GM19023 (cell line): ENCODE results near the gene SOX13.

ENCODE experiments used
- ATAC-seq: cut with Tn5 transposase; IDR thresholded peaks from one replicate; pipeline ENCODE4 v1.9.1; 2021; ENCODE audit warnings: mild to moderate bottlenecking, moderate library complexity; ENCODE audit not compliant: unreplicated experiment

Gene SOX13

DNA sequence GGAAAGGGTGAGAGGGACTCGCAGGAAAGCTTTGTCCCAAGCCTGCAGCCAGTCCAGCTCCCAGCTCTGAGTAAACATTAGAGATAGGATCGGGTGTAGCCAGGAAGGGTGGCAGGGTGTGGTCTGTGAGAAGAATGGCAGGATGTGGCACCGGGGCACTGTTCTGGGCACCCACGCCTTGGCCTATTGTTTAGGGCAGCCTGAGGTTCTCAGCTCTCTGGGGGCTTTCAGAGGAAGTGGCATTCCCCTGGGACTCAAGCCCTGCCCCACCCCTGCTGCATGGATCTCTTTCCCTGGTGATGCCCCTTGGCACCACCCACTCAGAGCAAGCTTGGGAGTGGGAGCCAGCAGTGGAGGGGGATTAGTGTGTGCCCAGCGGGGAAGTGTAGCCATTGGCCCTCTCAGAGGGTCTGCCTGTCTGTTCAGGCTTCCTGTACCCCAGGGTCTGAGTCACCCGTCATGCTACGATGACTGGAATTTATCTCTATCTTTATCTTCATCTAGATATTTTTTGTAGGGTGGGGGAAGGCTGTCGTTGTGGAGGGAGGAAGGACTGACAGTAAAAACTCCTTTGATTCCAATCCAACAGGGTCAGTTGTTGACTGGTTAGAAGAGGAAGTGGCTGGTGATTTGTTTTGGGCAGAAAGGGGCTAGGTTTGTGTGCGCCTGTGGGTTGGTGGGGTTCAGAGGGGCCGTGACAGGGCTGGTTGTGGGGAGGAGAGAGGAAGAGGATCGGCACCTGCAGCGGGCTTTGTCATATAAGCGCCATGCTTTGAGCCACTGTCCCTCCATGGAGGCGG lies 31.6 kb downstream of the SOX13 start:
- no peak for ATAC-seq

DNA sequence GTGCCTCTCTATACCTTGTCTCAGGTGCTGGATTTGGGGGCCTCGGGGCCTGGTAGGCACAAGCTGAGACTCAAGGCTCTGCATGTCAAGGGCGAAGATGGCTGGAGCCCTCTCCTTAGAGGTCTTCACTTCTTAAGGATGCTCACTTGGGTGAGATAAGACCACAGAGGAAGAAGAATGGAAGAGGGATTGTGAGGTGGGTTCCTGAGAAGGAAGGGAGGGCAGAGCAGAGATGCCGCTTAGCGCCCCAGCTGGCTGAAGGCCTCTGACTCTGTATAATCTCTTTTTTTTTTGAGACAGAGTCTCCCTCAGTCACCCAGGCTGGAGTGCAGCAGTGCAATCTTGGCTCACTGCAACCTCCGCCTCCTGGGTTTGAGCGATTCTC lies 32.2 kb downstream of the SOX13 start:
- ATAC-seq: no peak

DNA sequence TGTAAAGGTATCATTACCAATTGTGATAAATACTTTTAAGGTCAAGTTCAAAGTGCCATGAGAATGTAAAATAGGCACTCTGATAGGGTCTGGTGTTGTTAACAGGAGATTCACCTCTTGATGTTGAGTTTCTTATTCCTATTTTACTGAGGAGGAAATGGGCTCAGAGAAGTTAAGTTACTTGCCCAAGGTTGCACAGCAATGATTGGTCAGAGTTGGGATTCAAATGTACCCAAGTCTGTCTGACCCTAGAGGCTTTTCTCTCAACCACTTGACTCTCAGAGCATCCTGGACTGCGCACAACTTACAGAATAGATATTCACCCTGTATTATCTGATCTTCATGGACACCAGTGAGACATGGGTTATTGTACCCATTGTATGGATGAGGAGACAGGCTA lies 33.9 kb downstream of the SOX13 start:
- no peak for ATAC-seq

GRCh38 chr1:204107892-204108291 lies 35.0 kb downstream of the SOX13 start:
- ATAC-seq: no peak

GRCh38 chr1:204108312-204109141 lies 35.6 kb downstream of the SOX13 start:
- no peak for ATAC-seq

DNA sequence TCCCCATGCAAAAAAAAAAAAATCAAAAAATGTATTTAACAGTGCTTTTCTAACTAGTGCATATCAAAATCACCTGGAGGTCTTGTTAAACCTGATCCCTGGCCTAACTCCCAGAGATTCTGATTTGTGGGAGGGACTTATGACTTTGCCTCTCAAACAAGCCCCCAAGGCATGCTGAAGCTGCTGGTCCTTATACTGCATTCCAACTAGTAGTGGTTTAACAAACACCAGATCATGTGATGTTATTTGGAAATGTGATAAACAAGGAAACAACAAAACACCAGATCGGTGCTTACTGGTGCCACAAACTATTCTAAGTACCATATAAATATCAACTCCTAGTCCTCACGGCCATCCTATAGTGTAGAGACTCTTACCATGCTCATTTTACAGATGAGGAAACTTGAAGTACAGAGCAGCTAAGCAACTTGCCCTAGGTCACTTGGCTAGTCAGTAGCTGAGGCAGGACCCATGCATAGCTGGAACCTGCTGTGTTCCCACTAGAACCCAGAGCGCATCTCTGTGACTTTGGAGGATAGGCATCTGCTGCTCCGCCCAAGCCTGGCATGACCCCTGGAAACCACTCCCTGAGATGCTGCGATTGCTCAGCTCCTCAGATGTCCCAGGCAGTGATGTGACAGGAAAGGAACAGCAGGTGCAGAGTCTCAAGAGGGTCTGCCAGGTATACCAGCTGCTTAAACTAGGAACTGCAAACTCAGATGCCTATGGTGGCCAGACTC lies 38.1 kb downstream of the SOX13 start:
- no peak for ATAC-seq

GRCh38 chr1:204112876-204113730 lies 40.2 kb downstream of the SOX13 start:
- ATAC-seq: no peak

GRCh38 chr1:204113896-204114295 lies 41.0 kb downstream of the SOX13 start:
- no peak for ATAC-seq

- ATAC-seq: no peak
These were observed 41.7 kb downstream of the SOX13 start for GRCh38 chr1:204114606-204115005.

DNA sequence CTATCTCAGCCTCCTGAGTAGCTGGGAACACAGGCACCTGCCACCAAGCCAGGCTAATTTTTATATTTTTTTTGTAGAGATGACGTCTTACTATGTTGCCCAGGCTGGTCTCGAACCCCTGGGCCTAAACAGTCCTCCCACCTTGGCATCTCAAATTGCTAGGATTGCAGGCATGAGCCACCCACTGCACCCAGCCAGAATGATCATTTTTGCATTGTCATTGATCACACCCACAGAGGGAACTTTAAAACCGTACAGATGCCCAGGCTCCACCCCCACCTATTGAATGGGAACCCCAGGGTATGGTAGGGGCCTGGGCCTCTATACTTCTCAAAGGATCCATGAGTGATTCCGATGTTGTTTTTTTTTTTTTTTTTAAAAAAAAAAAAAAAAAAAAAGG lies 42.2 kb downstream of the SOX13 start:
- ATAC-seq: no peak

DNA sequence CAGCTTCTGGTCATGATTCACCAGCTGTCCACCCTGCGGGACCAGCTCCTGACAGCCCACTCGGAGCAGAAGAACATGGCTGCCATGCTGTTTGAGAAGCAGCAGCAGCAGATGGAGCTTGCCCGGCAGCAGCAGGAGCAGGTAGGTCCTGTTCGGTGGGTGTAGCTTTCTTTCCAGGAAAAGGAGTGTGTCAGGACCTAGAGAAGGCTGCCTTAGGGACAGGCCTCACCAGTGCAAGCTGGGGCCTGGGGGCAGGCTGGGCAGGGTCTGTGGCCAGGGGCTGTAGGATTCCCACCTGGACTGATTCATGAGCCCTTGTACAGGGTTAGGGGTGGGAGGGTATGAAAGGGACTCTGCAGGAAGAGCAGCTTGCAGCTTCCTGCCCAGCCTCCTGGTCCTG lies 43.6 kb downstream of the SOX13 start:
- ATAC-seq: no peak

GRCh38 chr1:204121840-204122555 lies 49.1 kb downstream of the SOX13 start:
- ATAC-seq: no peak

GRCh38 chr1:204123376-204123775 lies 50.5 kb downstream of the SOX13 start:
- no peak for ATAC-seq

GRCh38 chr1:204124639-204125038 lies 51.7 kb downstream of the SOX13 start:
- ATAC-seq: no peak

- no peak for ATAC-seq
These were observed 52.9 kb downstream of the SOX13 start for GRCh38 chr1:204125759-204126351.

GRCh38 chr1:204126386-204126785 lies 53.5 kb downstream of the SOX13 start:
- no peak for ATAC-seq

DNA sequence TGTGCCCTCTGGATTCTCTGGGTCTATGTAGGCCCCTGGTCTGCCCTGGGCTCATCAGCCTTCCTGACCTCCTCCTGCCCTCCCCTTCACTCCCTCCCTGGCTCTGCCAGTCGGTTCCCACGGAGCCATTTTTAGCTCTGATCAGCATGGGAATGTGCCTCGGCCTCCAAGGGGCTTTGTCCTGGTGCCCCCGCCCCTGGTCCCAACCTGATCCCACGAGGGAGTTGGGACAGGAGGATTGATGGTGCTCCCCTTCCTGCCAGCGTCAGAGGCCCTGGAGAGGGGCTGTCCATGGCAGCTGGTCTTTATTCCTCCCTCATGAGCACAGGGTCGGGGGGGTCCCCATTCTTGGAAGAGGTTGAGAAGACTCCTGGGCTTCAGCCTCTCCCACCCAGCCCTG lies 54.0 kb downstream of the SOX13 start:
- ATAC-seq: no peak

GRCh38 chr1:204127597-204128242 lies 54.8 kb downstream of the SOX13 start:
- no peak for ATAC-seq

DNA sequence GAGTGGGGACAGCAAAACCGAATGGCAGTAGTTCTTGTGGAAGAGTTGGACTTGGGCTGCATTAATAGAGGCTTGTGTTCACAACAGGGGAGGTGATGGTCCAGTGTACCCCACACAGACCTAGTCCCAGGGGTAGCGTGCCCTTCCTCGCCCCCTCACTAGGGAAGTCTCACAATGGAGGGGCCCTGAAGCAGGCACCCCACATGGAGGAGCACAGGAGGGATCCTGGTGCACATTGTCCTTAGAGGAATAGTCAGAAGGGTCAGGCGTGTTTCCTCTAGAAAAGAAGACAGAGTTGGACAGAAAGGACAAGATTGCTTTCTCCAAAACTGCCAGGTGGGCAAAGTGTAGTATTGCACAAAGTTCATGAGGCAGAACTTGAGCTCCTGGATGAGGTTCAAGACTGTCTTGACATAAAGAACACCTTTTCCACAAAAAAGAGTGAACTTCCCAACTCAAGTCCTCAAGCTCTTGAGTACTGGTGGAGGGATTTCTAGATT lies 55.6 kb downstream of the SOX13 start:
- ATAC-seq: no peak
